HPDE6-E6E7 (cell line): ENCODE measurements around the gene CARD19.

Experiments used
- DNase-seq: peaks from one replicate; pipeline ENCODE4 v3.0.0; 2011; ENCODE audit warnings: missing footprints; ENCODE audit errors: extremely low spot score

Gene CARD19

DNA sequence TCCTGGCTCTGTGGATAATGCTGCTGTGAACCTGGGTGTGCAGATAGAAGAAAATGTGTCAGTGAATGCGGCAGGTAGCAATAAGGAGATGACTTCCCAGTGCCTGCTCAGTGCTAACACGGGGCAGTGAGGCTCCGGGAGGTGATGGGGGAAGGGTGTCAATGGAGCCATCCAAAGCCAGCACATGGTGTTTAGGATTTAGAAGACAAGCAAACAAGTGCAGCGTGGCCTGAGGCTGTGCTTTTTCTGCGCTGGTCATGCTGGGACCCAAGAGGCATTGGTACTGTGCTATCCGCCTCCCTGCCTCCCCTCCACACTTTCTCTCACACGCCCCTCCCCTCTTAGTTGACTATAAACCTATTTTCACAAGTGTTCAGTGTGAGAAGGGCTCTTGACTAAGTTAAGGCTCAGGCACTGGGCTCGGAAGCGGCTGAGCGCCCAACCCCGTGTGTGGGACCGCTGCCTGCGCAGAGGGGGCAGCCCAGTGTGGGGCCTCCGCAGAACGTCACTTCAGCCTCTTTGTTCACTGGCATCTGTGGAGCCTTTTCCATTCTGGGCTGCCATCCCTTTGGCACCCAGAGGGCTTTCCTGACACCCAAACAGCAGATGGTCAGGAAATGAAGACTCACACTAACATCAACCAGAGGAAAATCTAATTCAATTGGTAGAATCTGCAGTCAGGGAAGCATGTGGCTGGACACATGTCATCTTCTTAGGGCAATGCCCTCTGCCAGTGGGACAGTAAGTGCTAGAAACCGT, 59.9 kb downstream of the CARD19 start:
- no peak for DNase-seq

DNA sequence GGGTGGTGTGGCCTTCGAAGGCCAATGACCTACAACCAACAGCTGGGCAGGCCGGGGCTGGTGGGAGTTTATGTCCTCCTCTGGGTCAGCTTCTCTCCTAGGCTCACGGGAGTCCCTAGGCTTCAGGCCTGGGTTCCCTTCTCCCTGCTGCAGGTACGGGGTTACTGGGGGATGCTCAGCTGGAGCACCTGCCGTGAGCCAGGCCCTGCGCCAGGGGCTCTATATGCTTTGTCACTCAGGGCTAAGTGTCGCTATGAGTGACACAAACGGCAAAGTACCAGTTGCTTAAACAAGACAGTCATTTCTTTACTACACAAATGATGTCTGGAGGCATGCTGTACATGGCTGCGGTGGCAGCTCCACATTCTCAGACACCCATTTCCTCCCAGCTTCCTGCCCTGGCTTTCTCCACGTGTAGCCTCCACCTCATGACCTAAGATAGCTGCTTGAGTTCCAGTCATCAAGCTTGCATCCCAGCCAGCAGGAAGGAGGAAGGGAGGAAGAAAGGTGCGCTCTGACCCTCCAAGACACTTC, 60.5 kb downstream of the CARD19 start:
- DNase-seq, result no peak

DNA sequence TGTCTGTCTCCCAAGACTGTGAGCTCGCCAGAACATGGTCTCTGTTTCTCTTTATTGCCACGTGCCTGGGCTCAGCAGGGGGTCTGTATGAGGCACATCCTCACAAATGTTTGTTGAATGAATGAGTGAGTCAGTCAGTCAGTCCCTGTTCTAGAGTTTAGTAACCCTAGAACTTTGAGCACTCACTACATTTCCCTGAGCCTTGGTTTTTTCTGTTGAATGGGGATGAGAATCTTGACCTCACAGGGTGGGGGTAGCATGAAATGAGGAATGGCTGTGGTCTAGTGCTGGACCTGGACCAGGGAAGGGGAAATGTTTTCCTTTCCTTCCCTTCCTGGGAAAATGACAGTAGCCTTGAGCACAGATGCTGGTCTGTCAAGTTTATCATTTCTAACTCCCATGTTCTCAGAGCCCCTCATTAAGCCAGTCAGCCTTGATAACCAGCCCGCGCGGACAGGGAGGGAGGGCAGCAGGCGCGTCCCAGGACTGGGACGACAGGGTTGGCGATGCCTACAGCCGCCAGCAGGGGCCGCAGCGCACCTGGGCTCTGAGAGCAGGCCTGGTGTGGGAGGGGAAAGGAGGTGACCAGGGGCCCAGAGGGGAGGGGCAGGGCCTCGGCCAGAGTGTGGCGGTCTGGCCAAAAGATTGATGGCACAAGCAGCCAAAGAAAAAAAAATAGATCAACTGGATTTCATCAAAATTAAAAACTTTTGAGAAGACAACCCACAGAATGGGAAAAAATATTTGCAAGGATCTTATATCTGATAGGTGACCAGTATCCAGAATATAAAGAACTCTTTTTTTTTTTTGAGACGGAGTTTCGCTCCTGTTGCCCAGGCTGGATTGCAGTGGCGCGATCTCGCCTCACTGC, 63.8 kb downstream of the CARD19 start:
- peak; percentile 83 for DNase-seq

DNA sequence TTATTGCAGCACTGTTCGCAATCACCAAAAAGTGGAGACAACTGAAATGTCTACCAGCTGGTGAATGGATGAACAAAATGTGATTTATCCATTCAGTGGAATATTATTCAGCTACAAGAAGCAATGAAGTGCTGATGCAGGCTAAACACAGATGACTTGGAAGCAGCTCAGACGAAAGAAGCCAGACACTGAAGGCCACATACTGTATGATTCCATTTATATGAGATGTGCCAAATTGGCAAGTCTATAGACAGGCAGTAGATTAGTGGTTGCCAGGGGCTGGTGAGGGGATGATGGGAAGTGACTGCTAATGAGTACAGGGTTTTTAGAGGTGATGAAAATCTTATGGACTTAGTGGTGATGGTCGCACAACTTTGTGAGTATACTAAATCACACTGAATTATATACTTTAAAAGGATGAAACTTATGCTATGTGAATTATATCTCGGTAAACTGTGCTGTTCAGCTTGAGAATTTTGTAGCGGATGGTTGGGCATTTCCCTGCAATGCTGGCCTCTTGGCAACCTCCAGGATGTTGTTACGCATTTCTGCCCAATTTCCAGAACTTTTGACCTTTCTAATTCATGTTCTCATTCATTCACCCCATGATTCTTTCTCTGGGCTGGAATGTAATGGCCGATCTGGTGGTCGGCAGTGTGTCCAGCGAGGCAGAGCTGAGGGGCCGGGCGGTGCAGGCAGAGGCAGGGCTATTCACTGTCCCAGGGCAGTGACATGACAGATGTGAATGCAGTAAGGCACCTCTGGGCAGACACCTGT, 66.0 kb downstream of the CARD19 start:
- no peak for DNase-seq
